GM21423 (cell line): Measurements from ENCODE around the gene C19orf12.

Source experiments
- ATAC-seq: cut with Tn5 transposase; IDR thresholded peaks from one replicate; pipeline ENCODE4 v1.9.1; 2021; ENCODE audit warnings: mild to moderate bottlenecking, moderate library complexity; ENCODE audit not compliant: unreplicated experiment

The C19orf12 gene

GRCh38 chr19:29699861-29700260 is 15.2 kb downstream of the C19orf12 start:
- ATAC-seq = no peak

GRCh38 chr19:29697523-29698261 is 17.4 kb downstream of the C19orf12 start:
- no peak for ATAC-seq

GRCh38 chr19:29696565-29696846 is 18.6 kb downstream of the C19orf12 start:
- no peak for ATAC-seq

GRCh38 chr19:29695765-29696564 is 19.1 kb downstream of the C19orf12 start:
- no peak for ATAC-seq

- ATAC-seq = peak; percentile 95
Measured at GRCh38 chr19:29694669-29695627, 20.1 kb downstream of the C19orf12 start.

DNA sequence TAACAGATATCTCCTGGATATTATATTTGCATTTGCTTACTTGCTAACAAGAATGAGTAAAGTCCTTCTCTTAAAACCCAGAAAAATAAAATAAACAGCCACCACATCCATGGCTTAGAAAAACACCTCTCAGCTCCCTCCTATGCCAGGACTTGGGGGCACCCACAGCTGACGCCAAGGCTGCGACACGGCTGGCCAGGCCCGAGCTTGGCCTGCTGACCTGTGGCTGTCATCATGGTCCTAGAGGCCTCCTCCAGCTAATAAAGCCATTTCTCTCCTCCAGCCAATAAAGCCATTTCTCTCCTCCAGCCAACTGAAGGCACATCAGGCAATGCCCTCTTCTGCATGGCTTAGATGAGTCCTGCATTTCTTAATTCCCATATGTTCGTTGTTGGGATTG is 20.9 kb downstream of the C19orf12 start:
- ATAC-seq = no peak

DNA sequence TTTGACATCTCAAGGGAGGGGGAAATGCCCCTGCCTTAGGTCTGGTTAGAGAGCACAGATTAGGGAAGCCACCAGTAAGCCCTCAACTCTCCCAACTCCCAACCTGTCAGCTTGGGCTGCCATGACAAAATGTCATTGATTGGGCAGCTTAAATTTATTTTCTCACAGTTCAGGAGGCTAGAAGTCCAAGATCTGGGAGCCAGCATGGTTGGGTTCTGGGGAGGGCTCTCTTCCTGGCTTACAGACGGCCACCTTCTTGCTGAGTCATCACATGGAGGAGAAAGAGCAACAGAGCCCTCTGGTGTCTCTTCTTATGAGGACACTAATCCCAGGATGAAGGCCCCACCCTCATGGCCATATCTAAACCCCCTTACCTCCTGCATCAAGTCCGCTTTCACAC is 24.2 kb downstream of the C19orf12 start:
- peak; percentile 49 for ATAC-seq

DNA sequence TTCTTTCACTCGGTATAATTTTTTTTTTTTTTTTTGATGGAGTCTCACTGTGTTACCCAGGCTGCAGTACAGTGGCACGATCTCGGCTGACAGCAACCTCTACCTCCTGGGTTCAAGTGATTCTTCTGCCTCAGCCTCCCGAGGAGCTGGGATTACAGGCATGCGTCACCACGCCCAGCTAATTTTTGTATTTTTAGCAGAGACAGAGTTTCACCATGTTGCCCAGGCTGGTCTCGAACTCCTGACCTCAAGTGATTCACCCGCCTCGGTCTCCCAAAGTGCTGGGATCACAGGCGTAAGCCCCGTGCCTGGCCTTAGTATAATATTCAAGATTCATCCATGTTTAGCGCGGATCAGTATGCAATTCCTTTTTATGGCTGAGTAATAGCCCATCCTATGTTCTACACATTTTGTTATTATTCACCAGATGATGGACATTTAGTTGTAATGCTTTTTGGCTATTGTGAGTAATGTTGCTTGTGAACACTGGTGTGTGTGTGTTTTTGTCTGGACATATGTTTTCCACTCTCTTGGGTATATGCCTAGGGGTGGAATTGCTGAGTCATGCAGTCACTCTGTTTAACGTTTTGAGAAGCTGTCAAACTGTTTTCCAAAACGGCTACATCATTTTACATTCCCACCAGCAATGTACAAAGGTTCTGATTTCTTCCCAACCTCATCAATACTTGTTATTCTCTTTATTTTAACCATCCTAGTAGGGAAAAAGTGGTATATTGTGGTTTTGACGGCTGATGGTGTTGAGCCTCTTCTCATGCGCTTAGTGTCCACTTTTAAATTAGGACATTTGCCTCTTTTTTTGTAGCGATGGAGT is 26.9 kb downstream of the C19orf12 start:
- ATAC-seq = no peak

- ATAC-seq = no peak
Measured at GRCh38 chr19:29687244-29687896, 27.7 kb downstream of the C19orf12 start.

DNA sequence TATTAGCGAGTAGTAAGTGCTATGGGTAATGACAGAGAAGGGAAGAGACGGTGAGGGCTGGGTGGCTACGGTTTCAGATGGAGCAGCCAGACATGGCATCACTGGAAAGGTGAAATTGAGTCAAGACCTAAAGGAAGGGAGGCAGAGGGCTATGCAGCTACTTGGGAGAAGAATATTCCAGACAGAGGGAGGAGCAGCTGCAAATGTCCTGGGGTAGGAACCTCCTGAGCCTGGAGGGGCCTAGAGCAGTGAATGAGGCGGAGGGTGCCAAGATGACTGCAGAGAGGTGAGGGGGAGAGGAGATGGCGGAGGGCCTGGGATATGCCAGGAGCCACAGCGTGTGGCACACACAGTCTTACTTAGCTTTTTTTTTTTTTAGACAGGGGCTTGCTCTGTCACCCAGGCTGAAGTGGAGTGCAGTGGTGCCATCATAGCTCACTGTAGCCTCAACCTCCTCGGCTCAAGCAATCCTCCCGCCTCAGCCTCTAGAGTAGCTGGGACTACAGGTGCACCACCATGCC is 28.7 kb downstream of the C19orf12 start:
- ATAC-seq = no peak

- ATAC-seq = no peak
Measured at GRCh38 chr19:29685326-29685725, 29.7 kb downstream of the C19orf12 start.

GRCh38 chr19:29683009-29683408 is 32.1 kb downstream of the C19orf12 start:
- no peak for ATAC-seq

GRCh38 chr19:29682236-29682895 is 32.7 kb downstream of the C19orf12 start:
- ATAC-seq = no peak

DNA sequence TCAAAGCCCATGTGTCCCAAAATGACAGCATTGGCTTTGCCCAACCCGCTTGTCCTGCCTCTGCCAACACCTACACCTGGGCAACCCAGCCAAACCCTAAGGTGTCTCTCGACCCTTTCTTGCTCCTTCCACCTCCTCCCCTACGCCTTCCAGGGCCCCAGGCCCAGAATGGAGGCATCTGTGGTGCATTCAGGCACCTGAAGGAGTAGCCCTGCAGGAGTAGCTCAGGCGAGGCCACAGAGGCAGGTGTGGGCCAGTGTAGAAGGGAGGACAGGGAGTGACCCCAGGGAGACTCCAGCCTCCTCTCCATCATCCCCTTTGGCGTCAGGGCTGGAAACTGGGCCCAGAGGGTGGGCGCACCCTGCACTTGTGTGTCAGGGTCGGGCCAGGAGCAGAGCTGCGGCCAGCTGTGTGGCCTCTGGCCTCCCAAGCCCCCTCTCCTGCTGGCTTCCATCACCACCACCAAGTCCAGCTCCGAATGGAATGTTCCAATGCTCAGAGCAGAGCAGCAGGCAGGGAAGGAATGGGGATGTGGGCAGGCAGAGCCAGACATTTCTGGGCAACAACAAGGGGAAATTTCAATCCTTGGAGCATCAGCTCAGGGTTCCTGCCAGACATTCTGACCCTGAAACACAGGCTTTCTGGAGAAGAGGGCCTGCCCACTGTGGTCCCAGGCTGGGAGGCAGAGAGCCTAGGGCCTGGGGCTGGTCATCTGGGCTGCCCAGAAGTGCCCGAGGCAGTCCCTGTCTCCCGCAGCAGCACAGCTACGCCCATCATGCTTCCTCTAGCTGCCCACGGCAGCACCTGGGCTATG is 33.4 kb downstream of the C19orf12 start:
- no peak for ATAC-seq

GRCh38 chr19:29680937-29681336 is 34.1 kb downstream of the C19orf12 start:
- no peak for ATAC-seq

- ATAC-seq = peak; percentile 82
Measured at GRCh38 chr19:29680447-29680846, 34.6 kb downstream of the C19orf12 start.

DNA sequence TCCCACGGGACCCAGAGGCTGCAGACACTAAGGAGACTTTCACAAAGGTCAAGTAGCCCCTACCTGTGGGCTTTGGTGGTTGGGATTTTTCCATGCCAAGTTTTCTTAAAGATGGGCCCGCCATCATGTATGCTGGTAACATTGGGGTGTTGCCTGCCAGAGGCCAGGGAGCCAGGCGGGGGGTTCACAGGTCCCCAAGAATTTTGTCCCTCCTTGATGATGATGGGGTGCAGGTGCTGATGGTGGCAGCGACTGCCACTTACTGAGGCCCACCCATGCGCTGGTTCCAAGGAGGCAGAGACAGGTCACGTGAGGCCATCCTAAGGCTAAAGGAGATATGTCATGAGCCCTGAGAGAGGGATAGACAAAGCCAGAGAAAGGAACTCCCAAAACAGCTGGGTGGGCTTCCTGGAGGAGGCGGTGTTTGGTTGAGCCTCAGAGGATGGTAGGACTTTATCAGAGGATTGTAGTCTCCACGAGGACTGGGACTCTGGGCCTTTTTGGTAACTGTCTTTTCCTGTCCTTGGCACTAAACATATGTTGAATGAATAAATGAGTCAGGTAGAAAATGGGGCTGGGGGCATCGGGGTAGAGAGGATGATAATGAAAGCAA is 35.4 kb downstream of the C19orf12 start:
- ATAC-seq = no peak
